ENCODE results near the gene EHD1. TPM values are rescaled to one million over a fixed set of nuclear protein-coding genes. Genes with fewer than 3 reads are reported as not detected.

Gene EHD1
- polyA plus RNA-seq, 3 donors: 30.3 to 212 (median 48.4) TPM

- intact Hi-C loops (cut with micrococcal nuclease): no loop called here
- H4K20me1 ChIP-seq (ENCODE audit: insufficient read depth, low read length): peaks cover 25% of the 10 kb centered on the region
- Mint-ChIP-seq H3K27ac (peak overlapping the region in 3 of 7 donors; percentile 30 to 58 (median 42)), H3K9me3 (no peaks in the 10 kb centered on the region), H3K36me3 (peaks cover 66 to 81% of the 10 kb centered on the region in 2 donors), H3K4me1 (peaks cover 14% of the 10 kb centered on the region), H3K4me3 (no peak overlapping the region), H3K27me3 (ENCODE audit: low read depth in 3 of 3) (peaks cover 0 to 2% (median 0%) of the 10 kb centered on the region in 3 donors)
- no peak overlapping the region for H3K9ac ChIP-seq (ENCODE audit: insufficient read depth, low read length, poor library complexity, severe bottlenecking)
- no peak overlapping the region for H3K27ac ChIP-seq (ENCODE audit: low read depth in 1 of 2, low read length in 2 of 2)
- H3K79me2 ChIP-seq (ENCODE audit: insufficient read depth, low read length): peaks cover 9% of the 10 kb centered on the region
- H3K27me3 ChIP-seq (ENCODE audit: control insufficient read depth in 2 of 2, insufficient read depth in 2 of 2, low read length in 2 of 2): no peaks in the 10 kb centered on the region
- DNase-seq: no peak
- WGBS (ENCODE audit: insufficient coverage): 91% methylated on average over 7 of the region's 7 CpGs
- peaks cover 75 to 86% of the 10 kb centered on the region in 2 donors for H3K36me3 ChIP-seq (replicated peaks in 1 of 2; ENCODE audit: control insufficient read depth in 1 of 2, insufficient read depth in 2 of 2, low read length in 2 of 2)
- H2AFZ ChIP-seq (ENCODE audit: insufficient read depth, low read depth, low read length, poor library complexity, severe bottlenecking): no peak overlapping the region
- peaks cover 9 to 11% of the 10 kb centered on the region in 2 donors for H3K4me1 ChIP-seq (ENCODE audit: control insufficient read depth in 1 of 2, insufficient read depth in 2 of 2, low read length in 2 of 2)
- no peak overlapping the region for H3K4me3 ChIP-seq (replicated peaks in 1 of 3; ENCODE audit: low read depth in 2 of 3, low read length in 3 of 3)
- TF ChIP-seq CTCF (IDR thresholded peaks at IDR 0.05): no peak
- H3K4me2 ChIP-seq (replicated peaks; ENCODE audit: extremely low read depth, low read length, poor library complexity, severe bottlenecking): no peak overlapping the region
- H3K9me3 ChIP-seq (replicated peaks in 1 of 2; ENCODE audit: control insufficient read depth in 1 of 2, insufficient read depth in 1 of 2, low read length in 2 of 2): no peaks in the 10 kb centered on the region
Observed at GRCh38 chr11:64911142-64911541, 32.7 kb upstream of the EHD1 start.

DNA sequence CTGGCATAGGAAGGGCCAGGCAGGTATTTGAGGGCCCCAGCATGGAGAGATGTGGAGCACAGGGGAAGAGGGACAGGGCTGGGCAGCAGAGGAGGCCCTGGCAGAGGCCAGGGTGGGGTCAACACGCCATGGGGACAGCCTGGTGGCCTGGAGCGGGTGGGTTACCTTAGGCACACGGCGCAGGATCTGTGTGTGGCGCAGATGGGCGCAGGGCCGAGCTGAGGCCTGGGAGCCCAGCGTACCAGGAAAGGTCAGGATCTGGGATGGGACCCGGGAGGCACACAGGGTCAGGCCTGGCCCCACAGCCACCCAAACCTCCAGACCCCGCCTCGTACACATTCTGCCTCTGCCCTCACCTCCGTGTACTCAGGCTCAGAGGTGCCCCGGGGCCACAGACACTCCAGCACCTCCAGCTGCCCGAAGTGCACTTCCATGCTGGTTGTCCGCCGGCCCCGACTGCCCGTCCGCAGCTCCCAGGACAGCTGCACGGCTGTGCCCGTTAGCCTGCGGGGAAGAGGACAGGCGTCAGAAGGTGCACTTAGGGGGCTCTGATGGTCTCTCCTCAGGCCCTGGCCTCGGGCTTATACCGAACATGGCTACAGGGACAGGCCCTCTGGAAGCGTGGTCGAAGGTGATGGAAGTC lies 32.2 kb upstream of the EHD1 start:
- Mint-ChIP-seq H3K36me3 (peaks cover 70 to 87% of the 10 kb centered on the region in 2 donors), H3K9me3 (no peaks in the 10 kb centered on the region), H3K27ac (peak overlapping the region in 3 of 7 donors; percentile 41 to 58 (median 42)), H3K27me3 (ENCODE audit: low read depth in 3 of 3) (peaks cover 0 to 2% (median 0%) of the 10 kb centered on the region in 3 donors), H3K4me1 (peaks cover 8% of the 10 kb centered on the region), H3K4me3 (no peak overlapping the region)
- Histone ChIP-seq H3K27me3 (ENCODE audit: control insufficient read depth in 2 of 2, insufficient read depth in 2 of 2, low read length in 2 of 2) (no peaks in the 10 kb centered on the region), H4K20me1 (ENCODE audit: insufficient read depth, low read length) (peaks cover 19% of the 10 kb centered on the region), H3K79me2 (ENCODE audit: insufficient read depth, low read length) (peaks cover 6% of the 10 kb centered on the region), H3K27ac (ENCODE audit: low read depth in 1 of 2, low read length in 2 of 2) (no peak overlapping the region), H3K9me3 (replicated peaks in 1 of 2; ENCODE audit: control insufficient read depth in 1 of 2, insufficient read depth in 1 of 2, low read length in 2 of 2) (no peaks in the 10 kb centered on the region), H3K4me3 (replicated peaks in 1 of 3; ENCODE audit: low read depth in 2 of 3, low read length in 3 of 3) (no peak overlapping the region), H3K36me3 (replicated peaks in 1 of 2; ENCODE audit: control insufficient read depth in 1 of 2, insufficient read depth in 2 of 2, low read length in 2 of 2) (peaks cover 81 to 91% of the 10 kb centered on the region in 2 donors), H3K4me1 (ENCODE audit: control insufficient read depth in 1 of 2, insufficient read depth in 2 of 2, low read length in 2 of 2) (peaks cover 4 to 6% of the 10 kb centered on the region in 2 donors), H3K4me2 (replicated peaks; ENCODE audit: extremely low read depth, low read length, poor library complexity, severe bottlenecking) (no peak overlapping the region), H3K9ac (ENCODE audit: insufficient read depth, low read length, poor library complexity, severe bottlenecking) (no peak overlapping the region), H2AFZ (ENCODE audit: insufficient read depth, low read depth, low read length, poor library complexity, severe bottlenecking) (no peak overlapping the region)
- WGBS (ENCODE audit: insufficient coverage): 97% methylated on average over 27 of the region's 27 CpGs
- no peak for DNase-seq
- no peak for TF ChIP-seq CTCF (IDR thresholded peaks at IDR 0.05)
- intact Hi-C loops (cut with micrococcal nuclease): no loop called here

Measured in CD14-positive monocyte (primary cell).